ENCODE results near the gene ENHO.

DNA sequence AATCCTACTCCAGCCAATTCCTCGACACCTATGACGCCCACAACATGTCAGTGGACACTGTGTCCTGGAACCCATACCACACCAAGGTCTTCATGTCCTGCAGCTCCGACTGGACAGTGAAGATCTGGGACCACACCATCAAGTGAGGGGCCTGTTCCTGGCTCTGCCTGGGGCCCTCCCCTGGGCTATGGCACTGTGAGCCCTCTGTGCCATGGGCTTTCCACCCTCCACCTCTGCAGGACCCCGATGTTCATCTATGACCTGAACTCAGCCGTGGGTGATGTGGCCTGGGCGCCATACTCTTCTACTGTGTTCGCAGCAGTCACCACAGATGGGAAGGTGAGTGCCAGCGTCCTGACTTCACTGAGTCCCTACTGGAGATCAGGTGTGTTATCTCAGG, 8.4 kb downstream of the ENHO start:
- TF ChIP-seq, protein P1, sequence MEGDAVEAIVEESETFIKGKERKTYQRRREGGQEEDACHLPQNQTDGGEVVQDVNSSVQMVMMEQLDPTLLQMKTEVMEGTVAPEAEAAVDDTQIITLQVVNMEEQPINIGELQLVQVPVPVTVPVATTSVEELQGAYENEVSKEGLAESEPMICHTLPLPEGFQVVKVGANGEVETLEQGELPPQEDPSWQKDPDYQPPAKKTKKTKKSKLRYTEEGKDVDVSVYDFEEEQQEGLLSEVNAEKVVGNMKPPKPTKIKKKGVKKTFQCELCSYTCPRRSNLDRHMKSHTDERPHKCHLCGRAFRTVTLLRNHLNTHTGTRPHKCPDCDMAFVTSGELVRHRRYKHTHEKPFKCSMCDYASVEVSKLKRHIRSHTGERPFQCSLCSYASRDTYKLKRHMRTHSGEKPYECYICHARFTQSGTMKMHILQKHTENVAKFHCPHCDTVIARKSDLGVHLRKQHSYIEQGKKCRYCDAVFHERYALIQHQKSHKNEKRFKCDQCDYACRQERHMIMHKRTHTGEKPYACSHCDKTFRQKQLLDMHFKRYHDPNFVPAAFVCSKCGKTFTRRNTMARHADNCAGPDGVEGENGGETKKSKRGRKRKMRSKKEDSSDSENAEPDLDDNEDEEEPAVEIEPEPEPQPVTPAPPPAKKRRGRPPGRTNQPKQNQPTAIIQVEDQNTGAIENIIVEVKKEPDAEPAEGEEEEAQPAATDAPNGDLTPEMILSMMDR (IDR thresholded peaks at IDR 0.05) = no peak
- no peak for TF ChIP-seq POLR2A (IDR thresholded peaks at IDR 0.05)

Measured in testis (tissue), 2 donors.